H1 (cell line): Measurements from ENCODE around the gene NFIA.

Experiments used
- POLR2AphosphoS5 ChIP-seq: IDR thresholded peaks from 2 replicates; pipeline ENCODE4 v1.6.1; 2011; ENCODE audit warnings: low read depth, low read length
- RBBP5 ChIP-seq: IDR thresholded peaks from 2 replicates; pipeline ENCODE4 v1.7.1; 2012; ENCODE audit warnings: low read depth, mild to moderate bottlenecking, inconsistent platforms, low read length, moderate library complexity, borderline replicate concordance

- TF ChIP-seq RBBP5: no peak
- TF ChIP-seq POLR2AphosphoS5: no peak
These were observed 405.4 kb downstream of the NFIA start for GRCh38 chr1:61487801-61488200.
